ENCODE measurements around the gene DNAH6. TPM values are rescaled to one million over a fixed set of nuclear protein-coding genes. Genes with fewer than 3 reads are reported as not detected.
A peak's percentile ranks its signal among the peaks of the same experiment; 100 is the strongest.
"Not testable (repeated sequence)": the region's sequence is repeated elsewhere in the genome, so short reads cannot be mapped to it uniquely, and the experiment has no call there.

DNAH6 gene
- total RNA-seq, 1 donor from 2014 or later = 1.1 TPM

DNA sequence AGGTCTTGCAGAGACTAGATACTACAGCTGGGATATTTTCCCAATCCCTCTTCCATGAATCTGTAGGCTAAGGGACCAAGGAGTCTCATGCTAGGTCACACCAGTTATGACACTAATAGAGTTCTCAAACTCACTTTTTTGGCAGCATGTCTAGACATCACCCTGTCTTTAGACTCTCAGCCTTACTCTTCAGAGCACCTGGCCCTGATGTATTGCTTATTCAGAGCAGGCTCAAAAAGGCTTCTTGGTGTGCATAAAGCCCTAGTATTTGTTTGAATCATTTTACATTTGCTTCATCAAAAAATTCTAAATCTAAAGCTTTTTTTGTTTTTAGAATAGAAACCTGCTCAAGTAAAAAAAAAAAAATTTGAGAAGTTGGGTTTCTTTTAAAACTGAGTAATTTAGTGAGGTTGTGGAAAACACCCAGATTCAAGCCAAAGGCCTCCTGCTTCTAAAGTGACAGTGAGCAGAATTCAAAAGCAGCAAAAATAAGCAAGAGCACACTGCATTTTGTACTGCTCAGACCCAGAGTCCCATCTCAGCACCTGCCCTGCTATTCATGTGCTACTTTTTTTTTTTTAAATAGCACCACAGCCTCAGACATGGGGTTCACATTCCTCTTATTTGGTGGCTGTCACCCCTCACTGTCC, 18.0 kb upstream of the DNAH6 start:
- H3K36me3 ChIP-seq = no peaks in the 10 kb centered on the region
- intact Hi-C loops (cut with DNase I) = loop anchor here (10.0 kb wide), 2 partner anchors 367 to 437 kb away; no protein-coding TSS in a partner anchor
- H3K9me3 ChIP-seq = no peaks in the 10 kb centered on the region
- H3K27ac ChIP-seq = no peak overlapping the region
- no peak overlapping the region for H3K4me3 ChIP-seq
- no peaks in the 10 kb centered on the region for H3K4me1 ChIP-seq
- DNase-seq (no peak), ATAC-seq (no peak)
- TF ChIP-seq, protein P1, sequence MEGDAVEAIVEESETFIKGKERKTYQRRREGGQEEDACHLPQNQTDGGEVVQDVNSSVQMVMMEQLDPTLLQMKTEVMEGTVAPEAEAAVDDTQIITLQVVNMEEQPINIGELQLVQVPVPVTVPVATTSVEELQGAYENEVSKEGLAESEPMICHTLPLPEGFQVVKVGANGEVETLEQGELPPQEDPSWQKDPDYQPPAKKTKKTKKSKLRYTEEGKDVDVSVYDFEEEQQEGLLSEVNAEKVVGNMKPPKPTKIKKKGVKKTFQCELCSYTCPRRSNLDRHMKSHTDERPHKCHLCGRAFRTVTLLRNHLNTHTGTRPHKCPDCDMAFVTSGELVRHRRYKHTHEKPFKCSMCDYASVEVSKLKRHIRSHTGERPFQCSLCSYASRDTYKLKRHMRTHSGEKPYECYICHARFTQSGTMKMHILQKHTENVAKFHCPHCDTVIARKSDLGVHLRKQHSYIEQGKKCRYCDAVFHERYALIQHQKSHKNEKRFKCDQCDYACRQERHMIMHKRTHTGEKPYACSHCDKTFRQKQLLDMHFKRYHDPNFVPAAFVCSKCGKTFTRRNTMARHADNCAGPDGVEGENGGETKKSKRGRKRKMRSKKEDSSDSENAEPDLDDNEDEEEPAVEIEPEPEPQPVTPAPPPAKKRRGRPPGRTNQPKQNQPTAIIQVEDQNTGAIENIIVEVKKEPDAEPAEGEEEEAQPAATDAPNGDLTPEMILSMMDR (IDR thresholded peaks at IDR 0.05) = no peak
- no peaks in the 10 kb centered on the region for H3K27me3 ChIP-seq

DNA sequence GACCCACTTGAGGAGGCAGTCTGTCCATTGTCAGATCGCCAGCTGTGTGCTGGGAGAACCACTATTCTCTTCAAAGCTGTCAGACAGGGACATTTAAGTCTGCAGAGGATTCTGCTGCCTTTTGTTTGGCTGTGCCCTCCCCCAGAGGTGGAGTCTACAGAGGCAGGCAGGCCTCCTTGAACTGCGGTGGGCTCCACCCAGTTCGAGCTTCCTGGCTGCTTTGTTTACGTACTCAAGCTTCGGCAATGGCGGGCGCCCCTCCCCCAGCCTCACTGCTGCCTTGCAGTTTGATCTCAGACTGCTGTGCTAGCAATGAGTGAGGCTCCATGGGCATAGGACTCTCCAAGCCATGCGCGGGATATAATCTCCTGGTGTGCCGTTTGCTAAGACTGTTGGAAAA, 5.3 kb upstream of the DNAH6 start:
- H3K4me3 ChIP-seq; H3K36me3 ChIP-seq; H3K4me1 ChIP-seq; H3K27me3 ChIP-seq; DNase-seq; H3K9me3 ChIP-seq; ATAC-seq; intact Hi-C loops (cut with DNase I); H3K27ac ChIP-seq: not testable (repeated sequence)

DNA sequence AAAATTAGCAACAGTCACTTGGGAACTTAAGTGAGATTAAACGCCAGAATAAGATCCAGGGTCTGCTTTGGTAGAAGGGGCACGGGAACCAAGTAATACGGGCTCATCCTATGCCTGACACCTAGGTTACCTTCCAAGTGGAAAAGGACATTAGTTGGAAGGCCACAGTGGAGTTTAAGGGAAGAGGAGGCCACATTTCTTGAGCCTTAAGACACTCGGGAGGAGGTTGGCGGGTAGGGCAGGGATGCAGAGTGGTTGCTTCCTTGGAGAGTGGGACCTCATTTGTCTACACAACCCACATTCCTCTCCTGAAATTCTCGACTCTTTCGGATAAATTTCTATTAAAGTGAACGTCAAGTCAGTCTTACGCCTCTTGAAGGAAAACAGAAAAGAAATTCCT, 510 bp upstream of the DNAH6 start:
- Histone ChIP-seq H3K9me3 (no peaks in the 10 kb centered on the region), H3K4me3 (peak overlapping the region; percentile 49), H3K36me3 (no peaks in the 10 kb centered on the region), H3K27ac (peak overlapping the region; percentile 26), H3K27me3 (no peaks in the 10 kb centered on the region), H3K4me1 (no peaks in the 10 kb centered on the region)
- TF ChIP-seq, protein P1 (IDR thresholded peaks at IDR 0.05) = no peak
- DNase-seq (no peak), ATAC-seq (no peak)
- intact Hi-C loops (cut with DNase I) = no loop called here

DNA sequence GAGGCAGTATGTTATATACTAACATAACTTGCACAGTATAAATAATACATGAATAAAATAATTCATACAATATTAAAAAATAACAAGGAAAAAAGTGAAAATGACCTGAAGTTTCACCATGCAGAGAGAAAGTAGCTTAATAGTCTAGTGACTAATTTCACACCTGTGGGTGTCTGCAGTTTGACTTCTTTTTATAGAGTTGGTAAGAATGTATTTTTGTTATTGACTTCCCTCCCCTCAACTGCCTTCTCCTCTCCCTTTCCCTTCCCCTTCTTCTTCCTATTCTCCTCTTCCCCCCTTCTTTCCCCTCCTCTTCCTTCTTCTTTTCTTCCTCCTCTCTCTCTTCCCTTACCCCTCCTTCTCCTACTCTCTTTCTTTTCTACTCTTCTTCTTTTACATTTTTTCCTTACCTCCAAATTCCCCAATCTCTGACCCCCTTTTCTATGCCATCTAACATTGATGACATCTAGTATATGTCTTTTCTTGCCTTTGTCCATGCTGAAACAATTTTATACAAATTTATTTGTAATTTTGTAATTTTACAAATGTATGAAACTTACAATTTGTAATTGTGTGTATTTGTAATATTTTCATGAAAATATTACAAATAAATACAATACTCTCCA, 3.1 kb downstream of the DNAH6 start:
- ATAC-seq = no peak
- no peak overlapping the region for H3K27ac ChIP-seq
- intact Hi-C loops (cut with DNase I) = no loop called here
- H3K4me3 ChIP-seq = no peak overlapping the region
- no peak for DNase-seq
- no peaks in the 10 kb centered on the region for H3K4me1 ChIP-seq
- TF ChIP-seq, protein P1 (IDR thresholded peaks at IDR 0.05) = no peak
- no peaks in the 10 kb centered on the region for H3K36me3 ChIP-seq
- H3K9me3 ChIP-seq = no peaks in the 10 kb centered on the region
- no peaks in the 10 kb centered on the region for H3K27me3 ChIP-seq

DNA sequence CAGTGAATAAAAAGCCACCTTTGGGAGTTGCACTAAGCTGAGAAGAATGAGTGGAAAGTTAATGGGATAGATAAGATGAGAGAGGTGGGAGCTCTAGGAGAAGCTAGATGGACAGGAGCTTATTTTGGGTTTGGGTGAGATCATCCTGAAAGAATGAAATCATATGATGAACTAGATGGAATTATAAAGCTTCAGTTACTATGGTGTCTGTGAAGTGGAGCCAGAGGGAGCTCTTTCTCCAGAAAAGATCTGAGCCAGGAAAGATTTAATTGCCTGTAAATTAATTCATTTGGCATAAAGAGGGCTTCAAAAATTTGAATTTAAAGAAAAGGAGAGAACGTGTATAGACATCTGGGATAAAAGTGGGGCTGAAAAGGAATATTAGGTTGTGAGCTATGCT, 10.3 kb downstream of the DNAH6 start:
- TF ChIP-seq, protein P1 (IDR thresholded peaks at IDR 0.05) = no peak
- Histone ChIP-seq H3K27me3 (no peaks in the 10 kb centered on the region), H3K36me3 (no peaks in the 10 kb centered on the region), H3K9me3 (no peaks in the 10 kb centered on the region), H3K4me3 (no peak overlapping the region), H3K4me1 (no peaks in the 10 kb centered on the region), H3K27ac (no peak overlapping the region)
- intact Hi-C loops (cut with DNase I) = no loop called here
- ATAC-seq (no peak), DNase-seq (no peak)
